GM18498 (cell line): ENCODE measurements around the gene NRIP1.
"Not testable (repeated sequence)": the region's sequence is repeated elsewhere in the genome, so short reads cannot be mapped to it uniquely, and the experiment has no call there.

Source experiments
- ATAC-seq: cut with Tn5 transposase; IDR thresholded peaks from one replicate; pipeline ENCODE4 v1.9.1; 2021; ENCODE audit warnings: mild to moderate bottlenecking, moderate library complexity; ENCODE audit not compliant: unreplicated experiment

Gene NRIP1

GRCh38 chr21:14927324-14927723 is 137.5 kb downstream of the NRIP1 start:
- ATAC-seq, result not testable (repeated sequence)

- ATAC-seq, result no peak
Observed at GRCh38 chr21:14926186-14926585, 138.6 kb downstream of the NRIP1 start.

- no peak for ATAC-seq
Observed at GRCh38 chr21:14923468-14923867, 141.3 kb downstream of the NRIP1 start.

GRCh38 chr21:14922980-14923379 is 141.8 kb downstream of the NRIP1 start:
- no peak for ATAC-seq

GRCh38 chr21:14918527-14918926 is 146.3 kb downstream of the NRIP1 start:
- ATAC-seq, result no peak

- ATAC-seq, result no peak
Observed at GRCh38 chr21:14917762-14918161, 147.0 kb downstream of the NRIP1 start.

- ATAC-seq, result no peak
Observed at GRCh38 chr21:14916676-14917141, 148.1 kb downstream of the NRIP1 start.

GRCh38 chr21:14913638-14914037 is 151.2 kb downstream of the NRIP1 start:
- no peak for ATAC-seq

- no peak for ATAC-seq
Observed at GRCh38 chr21:14911351-14911750, 153.4 kb downstream of the NRIP1 start.
